ENCODE results near the gene ZNF438.

ZNF438 gene

GRCh38 chr10:30999070-30999712 lies 32.5 kb downstream of the ZNF438 start:
- DNase-seq (ENCODE audit: extremely low read depth, low read depth), result no peak
- TF ChIP-seq, protein P1, sequence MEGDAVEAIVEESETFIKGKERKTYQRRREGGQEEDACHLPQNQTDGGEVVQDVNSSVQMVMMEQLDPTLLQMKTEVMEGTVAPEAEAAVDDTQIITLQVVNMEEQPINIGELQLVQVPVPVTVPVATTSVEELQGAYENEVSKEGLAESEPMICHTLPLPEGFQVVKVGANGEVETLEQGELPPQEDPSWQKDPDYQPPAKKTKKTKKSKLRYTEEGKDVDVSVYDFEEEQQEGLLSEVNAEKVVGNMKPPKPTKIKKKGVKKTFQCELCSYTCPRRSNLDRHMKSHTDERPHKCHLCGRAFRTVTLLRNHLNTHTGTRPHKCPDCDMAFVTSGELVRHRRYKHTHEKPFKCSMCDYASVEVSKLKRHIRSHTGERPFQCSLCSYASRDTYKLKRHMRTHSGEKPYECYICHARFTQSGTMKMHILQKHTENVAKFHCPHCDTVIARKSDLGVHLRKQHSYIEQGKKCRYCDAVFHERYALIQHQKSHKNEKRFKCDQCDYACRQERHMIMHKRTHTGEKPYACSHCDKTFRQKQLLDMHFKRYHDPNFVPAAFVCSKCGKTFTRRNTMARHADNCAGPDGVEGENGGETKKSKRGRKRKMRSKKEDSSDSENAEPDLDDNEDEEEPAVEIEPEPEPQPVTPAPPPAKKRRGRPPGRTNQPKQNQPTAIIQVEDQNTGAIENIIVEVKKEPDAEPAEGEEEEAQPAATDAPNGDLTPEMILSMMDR (IDR thresholded peaks at IDR 0.05; ENCODE audit: low read depth, low read length), result no peak

GRCh38 chr10:30997536-30998235 lies 34.0 kb downstream of the ZNF438 start:
- TF ChIP-seq, protein P1 (IDR thresholded peaks at IDR 0.05; ENCODE audit: low read depth, low read length), result no peak
- no peak for DNase-seq (ENCODE audit: extremely low read depth, low read depth)

- TF ChIP-seq, protein P1 (IDR thresholded peaks at IDR 0.05; ENCODE audit: low read depth, low read length), result no peak
- no peak for DNase-seq (ENCODE audit: extremely low read depth, low read depth)
Observed at GRCh38 chr10:30996481-30997005, 35.1 kb downstream of the ZNF438 start.

DNA sequence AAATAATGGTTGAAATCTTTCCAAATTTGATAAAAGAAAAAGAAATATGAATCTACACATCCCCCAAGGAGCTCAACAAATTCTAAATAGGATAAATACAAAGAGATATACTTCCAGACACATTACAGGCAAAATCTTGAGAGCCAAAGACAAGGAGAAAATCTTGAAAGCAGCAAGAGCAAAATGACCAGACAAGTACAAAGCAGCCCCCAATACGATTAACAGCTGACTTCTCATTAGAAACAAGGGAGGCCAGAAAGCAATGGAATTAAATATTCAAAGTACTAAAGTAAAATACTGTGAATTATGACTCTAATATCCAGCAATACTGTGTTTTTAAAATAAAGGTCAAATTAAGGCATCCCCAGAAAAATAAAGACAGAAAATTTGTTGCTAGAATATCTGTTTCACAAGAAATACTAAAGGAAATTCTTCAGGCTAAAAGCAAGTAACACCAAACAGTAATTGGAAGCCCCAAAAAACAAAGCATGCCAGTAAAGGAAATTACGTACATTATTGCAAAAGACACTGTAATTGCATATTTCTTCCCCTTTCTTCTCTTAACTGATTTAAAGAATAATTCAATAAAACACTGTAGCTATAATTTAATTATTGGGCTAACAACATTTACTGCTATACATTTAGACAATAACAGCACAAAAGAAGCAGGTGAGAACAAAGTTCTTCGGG lies 36.4 kb downstream of the ZNF438 start:
- TF ChIP-seq, protein P1 (IDR thresholded peaks at IDR 0.05; ENCODE audit: low read depth, low read length), result no peak
- no peak for DNase-seq (ENCODE audit: extremely low read depth, low read depth)

DNA sequence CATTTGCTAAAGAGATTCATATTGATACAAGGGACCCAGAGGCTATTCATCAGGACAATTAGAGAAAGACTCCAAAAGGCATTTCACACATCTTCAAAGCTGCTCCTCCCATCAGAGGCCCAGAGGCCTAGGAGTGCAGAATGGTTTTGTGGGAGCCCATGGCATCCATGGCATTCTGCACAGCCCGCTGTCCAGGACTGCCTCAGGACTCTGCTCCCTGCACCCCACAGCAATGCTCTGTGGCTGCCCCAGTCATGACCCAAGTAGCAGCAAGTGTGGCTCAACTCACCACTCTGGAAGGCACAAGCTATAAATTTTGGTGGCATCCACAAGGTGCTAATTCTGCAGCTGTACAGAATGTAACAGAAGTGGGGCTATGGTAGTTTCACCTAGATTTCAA lies 38.5 kb downstream of the ZNF438 start:
- DNase-seq (ENCODE audit: extremely low read depth, low read depth), result no peak
- TF ChIP-seq, protein P1 (IDR thresholded peaks at IDR 0.05; ENCODE audit: low read depth, low read length), result no peak

DNA sequence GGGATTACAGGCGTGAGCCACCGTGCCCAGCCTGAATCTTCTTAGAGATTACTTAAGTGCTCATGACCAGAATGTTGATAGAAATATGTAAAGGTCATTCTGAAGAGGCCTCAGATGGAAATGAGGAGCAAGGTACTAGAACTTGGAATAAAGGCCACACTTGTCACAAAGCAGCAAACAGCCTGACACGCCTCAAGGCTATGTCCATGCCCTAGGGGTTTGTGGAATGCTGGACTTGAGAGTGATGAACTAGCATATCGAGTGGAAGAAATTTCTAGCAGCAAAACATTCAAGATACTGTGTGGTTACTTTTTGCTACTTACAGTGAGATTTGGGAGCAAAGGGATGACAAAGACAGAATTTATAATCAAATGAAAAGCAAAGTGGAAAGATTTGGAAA lies 39.0 kb downstream of the ZNF438 start:
- DNase-seq (ENCODE audit: extremely low read depth, low read depth), result no peak
- TF ChIP-seq, protein P1 (IDR thresholded peaks at IDR 0.05; ENCODE audit: low read depth, low read length), result no peak

DNA sequence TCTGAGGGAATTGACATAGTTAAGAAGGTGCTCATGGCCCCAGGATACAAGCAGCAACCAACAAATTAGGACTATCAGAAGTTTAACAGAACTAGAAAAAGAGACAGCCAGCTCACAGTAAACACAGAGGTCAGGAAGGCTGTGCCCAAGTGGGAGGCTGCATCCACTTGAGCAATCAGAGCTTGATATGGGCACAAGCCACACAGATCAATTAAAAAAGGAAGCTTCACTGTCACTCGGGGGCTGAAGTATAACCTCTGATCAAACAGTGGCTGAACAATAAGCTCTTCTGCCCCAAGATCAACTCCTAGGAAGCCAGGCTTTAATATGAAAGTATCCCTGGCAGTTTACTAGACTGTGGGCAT lies 40.0 kb downstream of the ZNF438 start:
- no peak for DNase-seq (ENCODE audit: extremely low read depth, low read depth)
- TF ChIP-seq, protein P1 (IDR thresholded peaks at IDR 0.05; ENCODE audit: low read depth, low read length), result no peak
